ENCODE results near the gene TMEM232. TPM values are rescaled to one million over a fixed set of nuclear protein-coding genes. Genes with fewer than 3 reads are reported as not detected.

Gene TMEM232
- total RNA-seq, 4 donors from 2014 or later = 0.53 to 3.1 (median 1.5) TPM

DNA sequence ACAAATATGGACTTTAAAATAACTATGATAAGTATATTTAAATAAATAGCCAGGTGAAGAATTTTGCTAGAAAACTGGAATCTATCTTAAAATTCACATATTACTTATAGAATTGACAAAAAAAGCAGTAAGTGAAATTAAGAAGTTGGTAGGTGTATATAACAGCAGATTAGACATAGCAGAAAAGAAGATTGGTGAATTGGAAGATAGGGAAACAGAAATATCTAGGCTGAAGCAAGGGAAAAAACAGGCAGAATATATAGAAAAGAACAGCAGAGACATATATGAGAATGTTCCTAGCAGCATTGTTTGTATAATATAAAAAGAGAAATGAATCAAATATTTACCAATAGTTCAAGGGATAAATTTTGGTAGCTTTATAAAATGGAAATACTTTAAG lies 294.9 kb downstream of the TMEM232 start:
- no peak for TF ChIP-seq POLR2A (IDR thresholded peaks at IDR 0.05)
- TF ChIP-seq, protein P1, sequence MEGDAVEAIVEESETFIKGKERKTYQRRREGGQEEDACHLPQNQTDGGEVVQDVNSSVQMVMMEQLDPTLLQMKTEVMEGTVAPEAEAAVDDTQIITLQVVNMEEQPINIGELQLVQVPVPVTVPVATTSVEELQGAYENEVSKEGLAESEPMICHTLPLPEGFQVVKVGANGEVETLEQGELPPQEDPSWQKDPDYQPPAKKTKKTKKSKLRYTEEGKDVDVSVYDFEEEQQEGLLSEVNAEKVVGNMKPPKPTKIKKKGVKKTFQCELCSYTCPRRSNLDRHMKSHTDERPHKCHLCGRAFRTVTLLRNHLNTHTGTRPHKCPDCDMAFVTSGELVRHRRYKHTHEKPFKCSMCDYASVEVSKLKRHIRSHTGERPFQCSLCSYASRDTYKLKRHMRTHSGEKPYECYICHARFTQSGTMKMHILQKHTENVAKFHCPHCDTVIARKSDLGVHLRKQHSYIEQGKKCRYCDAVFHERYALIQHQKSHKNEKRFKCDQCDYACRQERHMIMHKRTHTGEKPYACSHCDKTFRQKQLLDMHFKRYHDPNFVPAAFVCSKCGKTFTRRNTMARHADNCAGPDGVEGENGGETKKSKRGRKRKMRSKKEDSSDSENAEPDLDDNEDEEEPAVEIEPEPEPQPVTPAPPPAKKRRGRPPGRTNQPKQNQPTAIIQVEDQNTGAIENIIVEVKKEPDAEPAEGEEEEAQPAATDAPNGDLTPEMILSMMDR (IDR thresholded peaks at IDR 0.05) = no peak
- no peaks in the 10 kb centered on the region for H3K9me3 ChIP-seq
- H3K4me3 ChIP-seq = no peak overlapping the region
- no peak overlapping the region for H3K27ac ChIP-seq
- H3K36me3 ChIP-seq = no peaks in the 10 kb centered on the region
- H3K4me1 ChIP-seq = no peaks in the 10 kb centered on the region
- intact Hi-C loops (cut with DNase I) = no loop called here
- DNase-seq = no peak
- no peaks in the 10 kb centered on the region for H3K27me3 ChIP-seq

DNA sequence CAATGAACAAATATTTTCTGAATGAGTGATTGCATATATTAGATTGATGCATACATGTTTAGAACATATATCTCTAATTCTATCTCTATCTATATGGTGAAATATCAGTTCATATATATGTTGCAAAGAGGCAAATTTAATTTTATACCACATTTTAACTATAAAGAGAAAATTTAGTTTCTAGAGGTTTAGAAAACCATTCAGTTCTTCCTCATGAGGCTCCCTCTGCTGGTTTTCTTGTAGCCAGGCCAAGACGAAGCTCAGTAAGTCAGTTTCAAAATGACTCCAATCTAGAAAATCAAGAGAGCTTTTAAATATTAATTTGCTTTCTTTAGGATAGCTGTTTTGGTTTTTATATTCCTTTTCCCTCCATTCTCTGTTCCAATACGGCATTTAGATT lies 312.1 kb downstream of the TMEM232 start:
- TF ChIP-seq, protein P1 (IDR thresholded peaks at IDR 0.05) = no peak
- TF ChIP-seq POLR2A (IDR thresholded peaks at IDR 0.05) = no peak
- no peak overlapping the region for H3K27ac ChIP-seq
- H3K9me3 ChIP-seq = no peaks in the 10 kb centered on the region
- H3K4me3 ChIP-seq = no peak overlapping the region
- intact Hi-C loops (cut with DNase I) = no loop called here
- no peaks in the 10 kb centered on the region for H3K4me1 ChIP-seq
- no peak for DNase-seq
- no peaks in the 10 kb centered on the region for H3K36me3 ChIP-seq
- WGBS, 2 donors = 50 to 51% methylated on average over 2 of the region's 2 CpGs
- no peaks in the 10 kb centered on the region for H3K27me3 ChIP-seq

DNA sequence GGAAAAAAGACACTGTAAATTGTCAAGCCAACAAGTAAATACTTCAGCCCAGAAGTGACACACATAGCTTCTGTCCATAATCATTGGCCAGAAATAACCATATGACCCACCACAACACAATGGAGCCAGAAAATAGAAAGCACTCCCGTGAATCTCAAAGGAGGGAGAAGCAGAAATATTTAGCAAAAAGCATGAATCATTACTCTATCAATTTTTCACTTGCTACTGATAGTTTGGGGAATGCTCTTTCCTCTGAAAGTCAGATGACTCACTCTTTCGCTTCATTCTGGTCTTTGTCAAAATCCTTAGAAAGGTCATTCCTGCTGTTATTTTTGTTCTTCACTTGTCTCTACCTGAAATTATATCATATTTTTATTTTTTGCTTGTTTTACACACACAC lies 312.6 kb downstream of the TMEM232 start:
- no peak overlapping the region for H3K27ac ChIP-seq
- H3K36me3 ChIP-seq = no peaks in the 10 kb centered on the region
- intact Hi-C loops (cut with DNase I) = no loop called here
- no peaks in the 10 kb centered on the region for H3K9me3 ChIP-seq
- no peak for DNase-seq
- no peak overlapping the region for H3K4me3 ChIP-seq
- no peaks in the 10 kb centered on the region for H3K4me1 ChIP-seq
- 40 to 64% methylated on average over 2 of the region's 2 CpGs for WGBS, 2 donors
- TF ChIP-seq, protein P1 (IDR thresholded peaks at IDR 0.05) = no peak
- no peak for TF ChIP-seq POLR2A (IDR thresholded peaks at IDR 0.05)
- no peaks in the 10 kb centered on the region for H3K27me3 ChIP-seq

DNA sequence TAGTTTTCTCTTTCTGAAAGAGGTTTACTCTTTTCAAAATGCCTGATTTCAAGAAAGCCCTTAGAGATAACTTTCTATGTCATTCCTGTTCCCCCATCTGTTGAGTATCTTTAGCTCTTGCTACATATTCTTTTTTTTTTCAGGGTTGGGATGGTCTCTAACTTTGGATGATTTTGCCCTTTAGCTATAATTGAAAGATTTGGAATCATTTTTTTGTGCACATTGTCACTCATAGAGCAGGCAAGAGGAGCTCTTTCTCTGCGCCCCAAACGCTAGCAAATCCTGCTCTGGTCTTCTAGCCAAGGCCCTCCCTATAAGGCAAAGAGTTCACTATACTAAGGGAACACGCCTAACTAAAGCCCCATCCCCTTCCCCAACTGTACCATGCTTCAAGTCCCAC lies 316.9 kb downstream of the TMEM232 start:
- Histone ChIP-seq H3K36me3 (no peaks in the 10 kb centered on the region), H3K9me3 (no peaks in the 10 kb centered on the region), H3K27me3 (no peaks in the 10 kb centered on the region), H3K27ac (no peak overlapping the region), H3K4me1 (no peaks in the 10 kb centered on the region), H3K4me3 (no peak overlapping the region)
- TF ChIP-seq, protein P1 (IDR thresholded peaks at IDR 0.05) = no peak
- TF ChIP-seq POLR2A (IDR thresholded peaks at IDR 0.05) = no peak
- no peak for DNase-seq
- WGBS, 2 donors = 69 to 81% methylated on average over 3 of the region's 3 CpGs
- intact Hi-C loops (cut with DNase I) = no loop called here

DNA sequence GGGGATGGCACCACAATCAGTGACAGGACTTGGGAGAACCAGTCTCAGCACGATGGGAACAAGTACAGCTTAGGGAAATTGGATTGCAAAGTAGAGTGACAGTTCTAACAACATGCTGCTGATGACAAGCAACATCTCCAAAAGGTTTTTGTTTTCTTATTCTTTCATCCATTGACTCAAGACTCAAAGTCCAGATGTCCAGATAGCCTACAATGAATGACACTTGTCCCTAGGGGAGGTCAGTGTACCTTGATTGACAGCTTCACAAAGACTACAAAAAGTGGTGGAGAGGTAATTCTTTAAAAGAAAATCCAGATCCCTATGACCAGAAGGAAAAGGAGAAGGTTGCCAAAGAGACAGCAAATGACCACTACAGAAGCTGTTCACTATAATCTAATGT lies 323.9 kb downstream of the TMEM232 start:
- H3K9me3 ChIP-seq = no peaks in the 10 kb centered on the region
- WGBS, 2 donors = 5 to 19% methylated on average over 1 of the region's 1 CpG
- intact Hi-C loops (cut with DNase I) = no loop called here
- no peak overlapping the region for H3K27ac ChIP-seq
- no peaks in the 10 kb centered on the region for H3K4me1 ChIP-seq
- TF ChIP-seq, protein P1 (IDR thresholded peaks at IDR 0.05) = no peak
- TF ChIP-seq POLR2A (IDR thresholded peaks at IDR 0.05) = no peak
- no peak for DNase-seq
- H3K27me3 ChIP-seq = no peaks in the 10 kb centered on the region
- no peak overlapping the region for H3K4me3 ChIP-seq
- H3K36me3 ChIP-seq = no peaks in the 10 kb centered on the region

Measured in esophagus squamous epithelium (tissue), 5 donors.